SK-N-SH treated with all-trans-retinoic acid at 6 μM for 48 hours (cell line): ENCODE data around the gene METTL27.

Source experiments
- ARNTL ChIP-seq: fragments of 450-650 bp; formaldehyde crosslinking; IDR thresholded peaks from 2 replicates; pipeline ENCODE4 v1.5.0; 2020; ENCODE audit warnings: low read depth, mild to moderate bottlenecking, moderate library complexity, borderline replicate concordance
- CSDC2 ChIP-seq: fragments of 250-450 bp; sonication (Bioruptor Pico); IDR thresholded peaks from 2 replicates; pipeline ENCODE4 v1.5.0; 2020; ENCODE audit warnings: mild to moderate bottlenecking, moderate library complexity
- PATZ1 ChIP-seq: fragments of 250-450 bp; sonication (Bioruptor Pico); IDR thresholded peaks from 2 replicates; pipeline ENCODE4 v1.8.0; 2020; ENCODE audit warnings: mild to moderate bottlenecking, moderate library complexity, borderline replicate concordance
- POU6F1 ChIP-seq: fragments of 250-450 bp; sonication (Bioruptor Pico); IDR thresholded peaks from 2 replicates; pipeline ENCODE4 v1.8.0; 2021; ENCODE audit warnings: low read depth, mild to moderate bottlenecking, moderate library complexity, borderline replicate concordance
- ZFP30 ChIP-seq: fragments of 450-650 bp; formaldehyde crosslinking; IDR thresholded peaks from 2 replicates; pipeline ENCODE4 v1.5.0; 2022; ENCODE audit warnings: mild to moderate bottlenecking, moderate library complexity
- ZNF565 ChIP-seq: fragments of 450-650 bp; formaldehyde crosslinking; conservative IDR thresholded peaks from 2 replicates; pipeline ENCODE4 v1.5.0; 2020; ENCODE audit warnings: low read depth, mild to moderate bottlenecking, moderate library complexity
- ZNF8 ChIP-seq: fragments of 450-650 bp; formaldehyde crosslinking; IDR thresholded peaks from 2 replicates; pipeline ENCODE4 v1.5.0; 2020; ENCODE audit warnings: mild to moderate bottlenecking, moderate library complexity

GRCh38 chr7:73885433-73885974 lies 43.2 kb upstream of the METTL27 start:
- no peak for TF ChIP-seq CSDC2
- TF ChIP-seq PATZ1 = no peak
- no peak for TF ChIP-seq ZFP30 (CRISPR knock-in tag)
- no peak for TF ChIP-seq POU6F1 (CRISPR knock-in tag)
- TF ChIP-seq ZNF565 (CRISPR knock-in tag) = no peak
- no peak for TF ChIP-seq ARNTL (CRISPR knock-in tag)
- TF ChIP-seq ZNF8 (CRISPR knock-in tag) = no peak
